HG03457 (cell line): ENCODE measurements around the gene ERGIC1.
"Not testable (repeated sequence)": the region's sequence is repeated elsewhere in the genome, so short reads cannot be mapped to it uniquely, and the experiment has no call there.

Experiments
- ATAC-seq: cut with Tn5 transposase; IDR thresholded peaks from one replicate; pipeline ENCODE4 v1.9.1; 2021; ENCODE audit warnings: moderate number of reproducible peaks; ENCODE audit not compliant: unreplicated experiment

ERGIC1 gene

DNA sequence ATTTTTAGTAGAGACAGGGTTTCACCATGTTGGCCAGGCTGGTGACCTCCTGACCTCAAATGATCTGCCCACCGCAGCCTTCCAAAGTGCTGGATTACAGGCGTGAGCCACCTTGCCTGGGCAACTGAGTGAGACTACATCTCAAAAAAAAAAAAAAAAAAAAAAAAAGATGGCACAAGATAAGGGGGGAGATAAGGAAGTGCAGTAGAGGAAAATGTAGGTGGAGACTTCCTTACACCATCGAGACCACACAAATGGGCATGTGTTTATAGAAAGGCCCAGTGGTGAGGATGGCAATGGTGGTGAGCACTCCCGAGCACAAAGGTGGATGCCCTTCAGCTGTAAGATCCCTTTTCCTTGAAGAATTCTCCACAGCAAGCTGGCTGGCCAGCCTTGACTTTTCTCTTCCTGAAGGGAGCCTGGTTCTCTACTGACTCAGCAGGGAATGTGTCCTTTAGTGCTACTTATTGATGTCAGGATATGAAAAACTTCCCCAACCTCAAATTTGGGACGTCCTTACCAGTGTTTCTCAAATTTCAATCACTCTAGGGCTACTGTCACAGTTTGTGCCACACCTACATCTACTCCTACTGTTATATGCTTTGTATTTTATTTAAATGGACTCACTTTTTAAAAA, 28.2 kb downstream of the ERGIC1 start:
- no peak for ATAC-seq

DNA sequence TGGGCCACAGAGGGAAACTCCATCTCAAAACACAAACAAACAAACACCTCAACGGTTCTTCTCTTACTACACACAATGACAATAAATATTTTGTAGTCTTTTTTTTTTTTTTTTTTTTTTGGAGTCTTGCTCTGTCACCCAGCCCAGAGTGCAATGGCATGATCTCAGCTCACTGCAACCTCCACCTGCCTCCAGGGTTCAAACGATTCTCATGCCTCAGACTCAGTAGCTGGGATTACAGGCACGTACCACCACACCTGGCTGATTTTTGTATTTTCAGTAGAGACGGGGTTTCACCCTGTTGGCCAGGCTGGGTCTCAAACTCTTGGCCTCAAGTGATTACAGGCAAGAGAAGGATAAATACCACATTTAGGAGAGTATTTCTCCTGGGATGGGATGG, 30.1 kb downstream of the ERGIC1 start:
- ATAC-seq, result not testable (repeated sequence)

DNA sequence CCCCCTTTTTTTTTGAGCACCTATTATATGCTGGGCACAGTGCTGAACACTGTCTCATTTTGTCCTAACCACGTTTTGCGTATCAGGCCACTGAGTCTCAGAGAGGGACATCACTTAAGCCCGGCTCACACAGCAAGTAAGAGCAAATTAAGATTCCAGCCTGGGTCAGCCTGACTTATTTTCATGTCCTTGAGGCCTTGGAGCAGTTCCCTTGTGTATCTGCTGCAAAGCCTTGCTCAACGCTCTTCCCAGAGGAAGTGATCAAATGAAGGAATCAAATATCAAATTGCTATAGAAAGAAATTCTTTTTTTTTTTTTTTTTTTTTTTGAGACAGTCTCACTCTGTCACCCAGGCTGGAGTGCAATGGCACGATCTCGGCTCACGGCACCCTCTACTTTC, 30.7 kb downstream of the ERGIC1 start:
- no peak for ATAC-seq

- no peak for ATAC-seq
These were observed 32.3 kb downstream of the ERGIC1 start for GRCh38 chr5:172866378-172866777.

- ATAC-seq, result no peak
These were observed 33.0 kb downstream of the ERGIC1 start for GRCh38 chr5:172866802-172867748.

DNA sequence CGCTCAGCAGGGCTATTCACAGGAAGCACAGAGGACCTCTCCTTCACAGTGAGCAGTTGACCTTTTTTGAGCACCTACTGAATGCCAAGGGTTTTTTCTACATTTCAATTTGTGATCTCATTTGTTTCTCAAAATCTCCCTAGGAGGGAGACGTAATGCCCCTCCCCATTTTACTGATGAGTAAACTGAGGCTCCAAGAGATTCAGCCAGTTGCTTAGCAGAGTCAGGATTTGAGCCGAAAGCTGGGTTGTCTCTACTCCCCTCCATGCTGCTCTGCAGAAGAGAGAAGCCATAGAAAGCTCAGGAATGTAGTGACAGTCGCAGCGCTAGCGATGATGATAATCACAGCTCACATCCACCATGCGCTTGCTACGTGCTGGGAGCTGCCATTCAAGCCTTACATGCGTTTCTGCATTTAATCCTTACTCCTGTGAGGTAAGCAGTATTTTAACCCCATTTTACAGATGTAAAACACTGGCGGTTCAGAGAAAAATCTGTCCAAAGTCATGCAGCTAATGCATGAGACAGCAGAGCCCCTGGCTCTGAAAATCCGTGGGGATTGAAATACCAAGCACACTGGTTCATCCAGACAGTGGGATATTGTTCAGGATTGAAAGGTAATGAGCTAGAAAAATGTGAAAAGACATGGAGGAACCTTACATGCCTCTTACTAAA, 33.8 kb downstream of the ERGIC1 start:
- no peak for ATAC-seq

DNA sequence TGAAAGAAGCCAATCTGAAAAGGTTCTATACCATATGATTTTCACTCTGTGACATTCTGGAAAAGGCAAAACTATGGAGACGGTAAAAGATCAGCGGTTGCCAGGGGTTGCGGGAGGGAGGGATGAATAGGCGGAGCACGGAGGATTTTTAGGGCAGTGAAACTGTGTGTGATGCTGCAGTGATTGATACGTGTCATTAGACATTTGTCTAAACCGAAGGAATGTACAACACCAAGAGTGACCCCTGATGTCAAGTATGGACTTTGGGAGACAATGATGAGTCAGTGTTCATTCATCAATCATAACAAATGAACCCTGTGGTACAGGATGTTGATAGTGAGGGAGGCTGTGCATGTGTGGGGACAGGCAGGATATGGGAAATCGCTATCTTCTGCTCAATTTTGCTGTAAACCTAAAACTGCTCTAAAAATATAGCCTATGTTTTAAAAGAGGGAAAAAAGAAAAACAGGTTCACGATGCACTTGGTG, 34.4 kb downstream of the ERGIC1 start:
- no peak for ATAC-seq

DNA sequence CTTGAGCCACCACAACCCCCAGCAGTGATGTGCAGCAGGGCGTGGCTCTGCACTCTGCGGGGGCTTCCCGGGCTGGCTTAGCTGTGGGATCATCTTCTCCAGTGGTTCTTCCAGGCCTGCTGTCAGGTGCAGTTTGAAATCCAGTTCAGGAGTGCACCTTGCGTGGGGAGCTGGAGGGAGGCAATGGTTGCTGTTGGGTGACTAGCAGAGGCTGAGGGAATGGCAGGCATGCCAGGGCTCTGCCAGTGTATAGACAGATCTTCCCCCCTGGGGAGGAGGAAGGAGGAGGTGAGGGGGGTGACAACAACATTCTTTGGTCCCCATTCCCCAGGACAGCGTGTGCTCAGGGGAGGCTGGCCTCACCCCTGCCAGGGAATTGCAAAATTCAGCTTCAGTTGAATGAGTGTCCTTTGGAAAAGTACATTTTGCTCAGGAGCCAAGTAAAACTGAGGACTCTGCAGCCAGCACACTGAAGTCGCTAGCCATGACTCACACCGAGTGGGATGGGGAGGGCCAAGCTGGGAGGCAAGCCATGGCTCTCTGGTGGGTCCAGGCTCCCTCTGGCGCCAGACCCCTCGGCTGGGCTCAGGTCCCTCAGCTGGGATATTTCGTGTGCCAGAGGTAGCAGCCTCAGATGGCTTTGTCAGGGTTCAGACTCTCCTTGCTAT, 35.0 kb downstream of the ERGIC1 start:
- no peak for ATAC-seq

GRCh38 chr5:172869691-172870090, 35.6 kb downstream of the ERGIC1 start:
- ATAC-seq, result no peak

GRCh38 chr5:172870291-172870714, 36.3 kb downstream of the ERGIC1 start:
- ATAC-seq, result no peak

- no peak for ATAC-seq
These were observed 36.8 kb downstream of the ERGIC1 start for GRCh38 chr5:172870715-172871461.

DNA sequence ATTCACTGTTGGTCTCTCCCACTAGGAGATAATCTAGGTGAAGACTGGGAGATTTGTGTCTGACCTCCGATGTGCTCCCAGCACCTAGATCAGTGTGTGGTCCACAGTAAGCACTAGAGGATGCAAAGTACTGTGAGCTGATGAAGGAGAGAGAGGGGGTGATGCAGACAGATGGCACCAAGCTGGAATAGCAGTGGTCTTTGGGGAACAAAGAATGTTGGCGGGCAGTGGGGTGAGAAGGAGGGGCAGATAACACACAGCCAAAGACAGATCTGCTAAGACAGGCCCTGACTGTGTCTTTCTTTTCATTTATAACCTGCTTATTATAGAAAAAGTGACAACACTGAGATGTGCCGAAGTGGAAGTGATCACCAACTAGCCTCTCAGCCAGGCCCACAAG, 37.5 kb downstream of the ERGIC1 start:
- ATAC-seq, result no peak

- no peak for ATAC-seq
These were observed 37.9 kb downstream of the ERGIC1 start for GRCh38 chr5:172871982-172872381.

GRCh38 chr5:172872997-172873491, 39.0 kb downstream of the ERGIC1 start:
- ATAC-seq, result no peak

DNA sequence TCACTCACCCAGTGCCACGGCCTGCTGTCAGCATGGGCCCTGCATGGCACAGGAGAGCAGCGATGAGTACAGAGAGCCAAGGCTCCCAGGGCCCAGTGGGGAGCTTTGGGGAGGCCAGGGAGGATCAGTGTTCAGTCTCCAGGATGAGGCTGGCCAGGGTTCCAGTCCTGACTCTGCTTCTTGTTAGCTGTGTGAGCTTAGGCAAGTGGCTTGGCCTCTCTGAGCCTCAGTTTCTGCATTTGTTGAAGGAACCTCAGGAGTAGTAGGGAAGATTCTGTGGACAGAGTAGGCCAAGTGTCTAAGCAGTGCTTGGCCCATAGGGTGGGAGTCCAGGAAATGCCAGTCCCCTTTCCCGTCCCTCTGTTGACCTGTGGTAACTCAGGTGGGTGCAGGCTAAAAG, 39.5 kb downstream of the ERGIC1 start:
- no peak for ATAC-seq

GRCh38 chr5:172874647-172875504, 40.8 kb downstream of the ERGIC1 start:
- ATAC-seq, result no peak

DNA sequence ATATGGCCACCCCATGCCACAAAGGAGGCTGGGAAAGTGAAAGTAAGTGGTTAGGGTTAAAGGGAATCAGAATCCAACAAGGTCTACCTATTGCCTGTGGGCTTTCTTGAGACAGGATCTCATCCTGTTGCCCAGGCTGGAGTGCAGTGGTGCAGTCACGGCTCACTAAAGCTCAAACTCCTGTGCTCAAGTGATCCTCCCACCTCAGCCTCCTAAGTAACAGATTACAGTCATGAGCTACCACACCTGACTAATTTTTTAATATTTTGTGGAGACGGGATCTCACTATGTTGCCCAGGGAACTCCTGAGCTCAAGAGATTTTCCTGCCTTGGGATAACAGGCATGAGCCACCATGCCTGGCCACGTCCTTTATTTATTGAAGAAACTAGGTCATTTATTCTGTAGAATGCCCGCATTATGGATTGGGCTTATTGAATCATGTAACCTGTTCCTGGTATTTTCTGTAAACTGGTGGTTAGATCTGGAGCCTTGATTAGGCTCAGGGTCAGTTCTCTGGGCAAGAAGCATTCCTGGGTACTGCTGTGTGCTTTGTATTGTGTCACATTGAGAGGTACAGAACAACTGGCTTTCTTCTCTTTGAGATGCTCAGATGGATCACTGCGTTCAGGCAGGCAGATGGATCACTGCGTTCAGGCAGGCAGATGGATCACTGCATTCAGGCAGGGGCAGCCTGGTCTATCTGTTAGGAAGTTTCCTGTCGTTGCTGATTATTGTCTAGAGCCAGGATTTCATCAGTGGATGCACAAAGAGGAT, 41.6 kb downstream of the ERGIC1 start:
- no peak for ATAC-seq

DNA sequence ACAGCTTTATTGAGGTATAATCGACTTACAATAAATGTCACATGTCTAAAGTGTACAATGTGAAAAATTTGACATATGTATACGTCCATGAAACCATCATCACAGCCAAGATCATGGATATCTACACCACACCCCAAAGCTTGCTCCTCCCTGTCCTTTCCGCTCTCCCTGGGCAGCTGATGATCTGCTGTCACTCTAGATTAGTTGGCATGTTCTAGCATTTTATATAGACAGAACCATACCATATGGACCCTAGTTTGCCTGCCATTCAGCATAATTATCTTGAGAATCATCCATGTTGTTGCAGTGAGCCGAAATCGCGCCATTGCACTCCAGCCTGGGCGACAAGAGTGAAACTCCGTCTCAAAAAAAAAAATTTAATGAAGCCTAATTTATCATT, 42.5 kb downstream of the ERGIC1 start:
- no peak for ATAC-seq
